GM12875 (cell line): ENCODE measurements around the gene PSEN1.

ENCODE experiments used
- H3K4me3 ChIP-seq: one replicate; pipeline ENCODE4 v1.5.1; 2011; ENCODE audit warnings: low read depth, low read length, control low read depth
- CTCF ChIP-seq: IDR thresholded peaks from 2 replicates; pipeline ENCODE4 v1.5.1; 2011; ENCODE audit warnings: low read depth, mild to moderate bottlenecking, control low read depth, inconsistent platforms, low read length, moderate library complexity, borderline replicate concordance; ENCODE audit not compliant: insufficient read depth

The PSEN1 gene

GRCh38 chr14:73258076-73258475 is 121.8 kb downstream of the PSEN1 start:
- no peak overlapping the region for H3K4me3 ChIP-seq
- no peak for TF ChIP-seq CTCF

DNA sequence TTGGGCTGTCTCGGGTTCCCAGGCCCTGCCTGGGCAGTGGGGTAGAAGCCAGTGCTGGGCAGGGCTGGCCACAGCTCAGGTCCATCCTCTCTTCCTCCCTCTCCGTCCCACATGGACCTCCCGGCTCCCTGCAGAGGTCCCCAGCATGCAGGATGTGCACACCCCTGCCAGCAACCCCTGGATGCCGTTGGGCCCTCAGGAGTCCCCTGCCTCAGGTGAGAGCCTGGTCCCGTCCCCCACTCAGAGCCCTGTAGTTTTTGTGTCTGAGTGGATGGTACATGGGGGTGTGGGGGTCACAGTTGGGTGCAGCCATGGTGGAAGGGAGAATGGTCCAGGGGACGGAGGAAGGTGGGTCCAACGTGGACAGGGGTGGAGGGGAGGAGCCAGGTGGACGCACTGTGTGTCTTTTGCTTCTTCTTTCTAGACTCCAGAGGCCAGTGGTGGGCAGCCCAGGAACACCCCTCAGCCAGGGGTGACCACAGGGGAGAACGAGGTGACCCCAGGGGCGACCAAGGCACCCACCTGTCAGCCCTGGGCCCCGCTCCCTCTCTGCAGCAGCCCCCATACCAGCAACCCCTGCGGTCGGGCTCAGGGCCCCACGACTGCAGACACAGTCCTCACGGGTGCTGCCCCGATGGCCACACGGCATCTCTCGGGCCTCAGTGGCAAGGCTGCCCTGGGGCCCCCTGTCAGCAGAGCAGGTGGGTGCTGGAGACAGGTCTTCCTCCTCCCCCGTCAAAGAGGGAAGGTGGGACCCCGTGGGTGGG is 122.7 kb downstream of the PSEN1 start:
- no peak overlapping the region for H3K4me3 ChIP-seq

GRCh38 chr14:73259837-73260236 is 123.5 kb downstream of the PSEN1 start:
- no peak overlapping the region for H3K4me3 ChIP-seq
- TF ChIP-seq CTCF, result no peak

More for the DNA sequence above, 122.7 kb downstream of the PSEN1 start:
- TF ChIP-seq CTCF, result no peak

DNA sequence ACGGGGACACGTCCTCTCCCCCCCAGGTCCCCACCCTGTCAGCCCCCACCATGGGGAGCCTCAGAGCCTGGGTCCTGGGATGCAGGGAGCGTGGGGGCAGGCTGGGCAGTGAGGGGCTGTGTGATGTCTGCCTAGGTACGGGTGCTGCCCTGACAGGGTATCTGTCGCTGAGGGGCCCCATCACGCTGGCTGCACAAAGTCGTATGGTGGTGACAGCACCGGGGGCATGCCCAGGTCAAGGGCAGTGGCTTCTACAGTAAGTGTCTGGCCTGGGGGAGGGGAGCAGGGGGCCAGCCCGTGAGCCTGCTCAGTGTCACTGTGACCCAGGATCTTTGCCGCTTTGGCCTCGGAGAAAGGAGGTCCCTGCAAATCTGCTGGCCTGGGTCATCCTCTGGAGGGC is 124.3 kb downstream of the PSEN1 start:
- H3K4me3 ChIP-seq, result no peak overlapping the region
- TF ChIP-seq CTCF, result no peak

DNA sequence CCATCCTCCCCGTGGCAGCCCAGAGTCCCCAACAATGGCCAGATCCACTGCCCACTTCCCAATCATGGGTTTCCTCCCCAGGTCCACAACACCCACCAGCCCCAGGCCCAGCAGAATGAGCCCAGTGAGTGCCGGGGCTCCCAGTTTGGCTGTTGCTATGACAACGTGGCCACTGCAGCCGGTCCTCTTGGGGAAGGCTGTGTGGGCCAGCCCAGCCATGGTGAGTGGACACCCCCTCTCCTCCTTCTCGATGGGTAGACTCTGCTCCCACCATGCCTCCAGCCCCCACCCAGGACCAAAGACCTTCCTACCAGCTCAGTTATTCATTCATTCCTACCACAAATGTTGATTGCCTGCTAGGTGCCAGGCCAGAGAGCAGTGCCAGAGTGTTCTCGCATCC is 124.8 kb downstream of the PSEN1 start:
- no peak overlapping the region for H3K4me3 ChIP-seq
- no peak for TF ChIP-seq CTCF

- no peak overlapping the region for H3K4me3 ChIP-seq
- TF ChIP-seq CTCF, result no peak
Measured at GRCh38 chr14:73261520-73262426, 125.5 kb downstream of the PSEN1 start.
